ENCODE data around the gene SP7. TPM values are rescaled to one million over a fixed set of nuclear protein-coding genes. Genes with fewer than 3 reads are reported as not detected.
"Not testable (repeated sequence)": the region's sequence is repeated elsewhere in the genome, so short reads cannot be mapped to it uniquely, and the experiment has no call there.

SP7 gene
- total and polyA plus RNA-seq, 10 donors: not detected

DNA sequence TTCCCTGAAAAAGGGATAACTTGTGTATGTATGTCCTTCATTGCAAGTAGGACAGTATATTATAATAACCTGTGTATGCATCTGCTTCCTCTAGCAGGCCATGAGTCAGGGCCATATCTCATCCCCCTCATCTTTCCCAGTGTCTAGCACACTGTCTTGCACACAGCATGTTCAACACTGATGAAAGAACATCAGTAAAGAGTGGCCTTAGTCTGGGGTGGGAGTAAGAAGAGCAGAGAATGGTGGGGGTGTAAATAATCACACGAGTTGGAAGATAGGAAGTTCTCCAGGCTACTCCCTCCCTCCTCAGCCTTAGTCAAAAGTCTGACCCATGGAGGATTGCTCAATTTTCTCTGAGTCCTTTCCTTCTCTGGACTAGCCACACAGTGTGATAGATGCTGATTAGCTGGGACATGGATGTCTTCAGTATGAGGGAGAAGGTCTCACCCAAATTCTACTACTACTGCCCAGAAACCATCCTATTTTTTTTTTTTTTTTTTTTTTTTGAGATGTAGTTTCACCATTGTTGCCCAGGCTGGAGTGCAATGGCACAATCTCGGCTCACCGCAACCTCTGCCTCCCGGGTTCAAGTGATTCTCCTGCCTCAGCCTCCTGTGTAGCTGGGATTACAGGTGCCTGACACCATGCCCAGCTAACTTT is 29.2 kb upstream of the SP7 start:
- TF ChIP-seq POLR2A (IDR thresholded peaks at IDR 0.05) (no peak), POLR2AphosphoS5 (IDR thresholded peaks at IDR 0.05) (no peak), CTCF (IDR thresholded peaks at IDR 0.05 in 8 of 11, conservative IDR thresholded peaks at IDR 0.05 in 3 of 11) (no peak)
- H3K4me1 ChIP-seq: peaks cover 7 to 59% (median 49%) of the 10 kb centered on the region in 6 donors
- no peaks in the 10 kb centered on the region for H3K27me3 ChIP-seq (replicated peaks in 1 of 7)
- H3K27ac ChIP-seq: peak overlapping the region; percentile 78 to 93 (median 88)
- H3K9me3 ChIP-seq: no peaks in the 10 kb centered on the region
- DNase-seq: no peak
- intact Hi-C loops (cut with DNase I; ENCODE audit: low total_unique reads): no loop called here
- H3K4me3 ChIP-seq: peak overlapping the region in 1 of 8 donors; percentile 34
- WGBS, 5 donors: 46 to 63% (median 51%) methylated on average over 4 of the region's 4 CpGs
- no peaks in the 10 kb centered on the region for H3K36me3 ChIP-seq

DNA sequence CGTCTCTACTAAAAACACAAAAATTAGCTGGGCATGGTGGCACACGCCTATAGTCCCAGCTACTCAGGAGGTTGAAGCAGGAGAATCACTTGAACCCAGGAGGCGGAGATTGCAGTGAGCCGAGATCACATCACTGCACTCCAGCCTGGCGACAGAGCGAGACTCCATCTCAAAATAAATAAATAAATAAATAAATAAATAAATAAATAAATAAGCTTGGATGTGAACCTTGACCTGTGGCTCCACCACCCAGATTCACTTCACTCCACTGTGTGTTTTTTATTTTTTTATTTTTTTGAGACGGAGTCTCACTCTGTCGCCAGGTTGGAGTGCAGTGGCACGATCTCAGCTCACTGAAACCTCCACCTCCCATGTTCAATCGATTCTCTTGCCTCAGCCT is 25.5 kb upstream of the SP7 start:
- H3K4me1 ChIP-seq: peaks cover 3 to 23% (median 19%) of the 10 kb centered on the region in 6 donors
- H3K9me3 ChIP-seq; intact Hi-C loops (cut with DNase I; ENCODE audit: low total_unique reads); H3K4me3 ChIP-seq; H3K27me3 ChIP-seq (replicated peaks in 1 of 7); H3K36me3 ChIP-seq; H3K27ac ChIP-seq; DNase-seq: not testable (repeated sequence)
- WGBS, 5 donors: 87 to 96% (median 94%) methylated on average over 10 of the region's 10 CpGs

GRCh38 chr12:53358836-53359419 is 22.8 kb upstream of the SP7 start:
- 88 to 96% (median 93%) methylated on average over 5 of the region's 5 CpGs for WGBS, 5 donors
- intact Hi-C loops (cut with DNase I; ENCODE audit: low total_unique reads): no loop called here
- Histone ChIP-seq H3K36me3 (no peaks in the 10 kb centered on the region), H3K27me3 (replicated peaks in 1 of 7) (no peaks in the 10 kb centered on the region), H3K9me3 (no peaks in the 10 kb centered on the region), H3K4me3 (no peak overlapping the region), H3K4me1 (no peaks in the 10 kb centered on the region), H3K27ac (no peak overlapping the region)
- TF ChIP-seq POLR2A (IDR thresholded peaks at IDR 0.05): no peak
- no peak for TF ChIP-seq CTCF (IDR thresholded peaks at IDR 0.05 in 8 of 11, conservative IDR thresholded peaks at IDR 0.05 in 3 of 11)
- no peak for TF ChIP-seq POLR2AphosphoS5 (IDR thresholded peaks at IDR 0.05)
- DNase-seq: no peak

- H3K27me3 ChIP-seq (replicated peaks in 1 of 7): no peaks in the 10 kb centered on the region
- TF ChIP-seq POLR2A (IDR thresholded peaks at IDR 0.05) (no peak), POLR2AphosphoS5 (IDR thresholded peaks at IDR 0.05) (no peak), CTCF (IDR thresholded peaks at IDR 0.05 in 8 of 11, conservative IDR thresholded peaks at IDR 0.05 in 3 of 11) (no peak)
- H3K36me3 ChIP-seq: no peaks in the 10 kb centered on the region
- 57 to 75% (median 63%) methylated on average over 3 of the region's 3 CpGs for WGBS, 5 donors
- no peak overlapping the region for H3K27ac ChIP-seq
- no peak for DNase-seq
- intact Hi-C loops (cut with DNase I; ENCODE audit: low total_unique reads): no loop called here
- no peaks in the 10 kb centered on the region for H3K9me3 ChIP-seq
- H3K4me1 ChIP-seq: peaks cover 4 to 11% (median 9%) of the 10 kb centered on the region in 6 donors
- H3K4me3 ChIP-seq: no peak overlapping the region
Observed at GRCh38 chr12:53355121-53355520, 19.0 kb upstream of the SP7 start.
